SK-N-SH (cell line): Measurements from ENCODE around the gene ADCK1. TPM values are rescaled to one million over a fixed set of nuclear protein-coding genes. Genes with fewer than 3 reads are reported as not detected.

ENCODE experiments used
- CTCF ChIA-PET: fragments of 300-600, 350-600 bp; formaldehyde crosslinking; extraction: SDS; loops from one replicate; lab custom pipeline; 2021; lab: Yijun Ruan, JAX
- POLR2A ChIA-PET: fragments of 350-600 bp; sonication (Branson Sonifier 250); formaldehyde crosslinking; extraction: SDS; loops from one replicate; lab custom pipeline; 2020; ENCODE audit warnings: antibody characterized with exemption, inconsistent platforms; lab: Yijun Ruan, JAX
- DNase-seq: peaks from one replicate; pipeline ENCODE4 v3.0.0; 2012
- H2AFZ ChIP-seq: fragments of 200-600 bp; sonication (generic); 2 replicates; pipeline ENCODE4 v1.8.1; 2016; ENCODE audit warnings: antibody characterized with exemption, mild to moderate bottlenecking, low read depth
- H3F3A ChIP-seq: fragments of 200-600 bp; sonication (generic); replicated peaks from 2 replicates; pipeline ENCODE3; 2016; ENCODE audit warnings: antibody characterized with exemption, mild to moderate bottlenecking; ENCODE audit not compliant: insufficient read depth
- H3K27ac ChIP-seq, 2 experiments: fragments of 200-500 bp in 1 of 2; fragments of 200-600 bp in 1 of 2; sonication (Bioruptor generic) in 1 of 2; sonication (generic), shearing (Covaris generic) in 1 of 2; 2 replicates each; pipeline versions ENCODE4 v1.5.1 to v1.6.1; 2014 to 2016; ENCODE audit warnings: low read depth in 2 of 2, inconsistent platforms in 1 of 2, low read length in 1 of 2, mild to moderate bottlenecking in 1 of 2, mixed read lengths in 1 of 2
- H3K27me3 ChIP-seq: fragments of 200-600 bp; sonication (generic), shearing (Covaris generic); 2 replicates; pipeline ENCODE4 v1.6.1; 2016; ENCODE audit warnings: mixed run types; ENCODE audit not compliant: insufficient read depth
- H3K36me3 ChIP-seq, 2 experiments: fragments of 200-500 bp in 1 of 2; fragments of 200-600 bp in 1 of 2; sonication (Bioruptor generic) in 1 of 2; sonication (generic) in 1 of 2; replicated peaks in 1 of 2; 2 replicates each; pipeline versions ENCODE3 to v1.5.1; 2014 to 2016; ENCODE audit warnings: low read length in 1 of 2, mild to moderate bottlenecking in 1 of 2; ENCODE audit not compliant: insufficient read depth in 2 of 2, control insufficient read depth in 1 of 2
- H3K4me1 ChIP-seq, 2 experiments: fragments of 200-500 bp in 1 of 2; fragments of 200-600 bp in 1 of 2; sonication (Bioruptor generic) in 1 of 2; sonication (generic), shearing (Covaris generic) in 1 of 2; 2 replicates each; pipeline versions ENCODE4 v1.5.1 to v1.6.1; 2014 to 2016; ENCODE audit warnings: low read depth in 1 of 2, low read length in 1 of 2, mixed run types in 1 of 2; ENCODE audit not compliant: insufficient read depth in 2 of 2, control insufficient read depth in 1 of 2
- H3K4me2 ChIP-seq: fragments of 200-600 bp; sonication (generic), shearing (Covaris generic); 2 replicates; pipeline ENCODE4 v1.6.1; 2017; ENCODE audit warnings: mixed run types
- H3K4me3 ChIP-seq, 2 experiments: fragments of 200-500 bp in 1 of 2; fragments of 200-600 bp in 1 of 2; sonication (Bioruptor generic) in 1 of 2; sonication (generic), shearing (Covaris generic) in 1 of 2; 2 replicates each; pipeline versions ENCODE4 v1.5.1 to v1.8.1; 2014 to 2016; ENCODE audit warnings: low read depth in 2 of 2, inconsistent platforms in 1 of 2, low read length in 1 of 2, mild to moderate bottlenecking in 1 of 2, mixed read lengths in 1 of 2, moderate library complexity in 1 of 2
- H3K79me2 ChIP-seq: fragments of 200-600 bp; sonication (generic); 2 replicates; pipeline ENCODE4 v1.8.1; 2017; ENCODE audit warnings: mild to moderate bottlenecking; ENCODE audit not compliant: insufficient read depth
- H3K9ac ChIP-seq: fragments of 200-600 bp; sonication (generic); 2 replicates; pipeline ENCODE4 v1.6.1; 2017; ENCODE audit warnings: mixed run types
- H3K9me2 ChIP-seq: fragments of 200-600 bp; sonication (generic); 2 replicates; pipeline ENCODE4 v1.6.1; 2017; ENCODE audit warnings: mixed run types
- H3K9me3 ChIP-seq: fragments of 200-600 bp; sonication (generic); 2 replicates; pipeline ENCODE4 v1.6.1; 2017; ENCODE audit warnings: mixed run types, mild to moderate bottlenecking, moderate library complexity
- H4K20me1 ChIP-seq: fragments of 200-600 bp; sonication (generic); 2 replicates; pipeline ENCODE4 v1.6.1; 2017; ENCODE audit warnings: mild to moderate bottlenecking, mixed run types; ENCODE audit not compliant: insufficient read depth
- CHD2 ChIP-seq: fragments of 150-350 bp; IDR thresholded peaks from 2 replicates; pipeline ENCODE4 v1.6.1; 2018; ENCODE audit warnings: low read length; ENCODE audit not compliant: partially characterized antibody
- EZH2phosphoT487 ChIP-seq: fragments of 200-600 bp; sonication (generic); IDR thresholded peaks from 2 replicates; pipeline ENCODE4 v1.6.1; 2017; ENCODE audit warnings: low read depth, mixed run types, mild to moderate bottlenecking, antibody characterized with exemption, moderate library complexity, borderline replicate concordance
- FOXJ3 ChIP-seq: sonication (generic); formaldehyde crosslinking; IDR thresholded peaks from 2 replicates; pipeline ENCODE4 v1.5.1; 2020; ENCODE audit warnings: mild to moderate bottlenecking, missing genetic modification reagents
- GABPA ChIP-seq: IDR thresholded peaks from 2 replicates; pipeline ENCODE4 v1.4.0; 2012; ENCODE audit warnings: low read depth, mild to moderate bottlenecking
- RAD21 ChIP-seq: IDR thresholded peaks from 2 replicates; pipeline ENCODE4 v1.6.1; 2012; ENCODE audit warnings: mild to moderate bottlenecking, low read length
- RFX5 ChIP-seq: IDR thresholded peaks from 2 replicates; pipeline ENCODE4 v1.6.1; 2012; ENCODE audit warnings: mild to moderate bottlenecking, improper control_type of control experiment, low read length
- RXRA ChIP-seq: IDR thresholded peaks from 2 replicates; pipeline ENCODE4 v1.4.0; 2012; ENCODE audit warnings: low read depth, mild to moderate bottlenecking, borderline replicate concordance
- SIN3A ChIP-seq: IDR thresholded peaks from 2 replicates; pipeline ENCODE4 v1.6.1; 2012; ENCODE audit warnings: low read depth, mild to moderate bottlenecking, low read length, moderate library complexity, borderline replicate concordance
- YY1 ChIP-seq: IDR thresholded peaks from 2 replicates; pipeline ENCODE4 v1.4.0; 2012; ENCODE audit warnings: low read depth, mild to moderate bottlenecking
- WGBS: methylation state at CpG from one replicate; pipeline ENCODE4 v1.1.6; 2017; ENCODE audit warnings: low lambda C conversion rate; 5-methylcytosine and 5-hydroxymethylcytosine counted together
- polyA plus RNA-seq, 3 experiments: library from polyadenylated mRNA; depleted of rRNA; stranded (reverse); fragments of >200 nt; gene quantifications; 2 replicates each; pipeline ENCODE4 v1.2.3, GENCODE V29; 2012
- TF ChIP-seq, protein P1 (sequence below): fragments of 150-350 bp; IDR thresholded peaks from 2 replicates; pipeline ENCODE4 v1.6.1; 2017; ENCODE audit warnings: antibody characterized with exemption, low read length, low read depth, borderline replicate concordance
- TF ChIP-seq, protein P2 (sequence below): IDR thresholded peaks from 2 replicates; pipeline ENCODE4 v1.4.0; 2012; ENCODE audit warnings: low read depth
- TF ChIP-seq, protein P3 (sequence below): IDR thresholded peaks from 2 replicates; pipeline ENCODE4 v1.6.1; 2012; ENCODE audit warnings: mild to moderate bottlenecking, low read depth, low read length, moderate library complexity
- TF ChIP-seq, protein P4 (sequence below): IDR thresholded peaks from 2 replicates; pipeline ENCODE4 v1.4.0; 2012; ENCODE audit warnings: low read depth, borderline replicate concordance

ADCK1 gene
- polyA plus RNA-seq, 1 of the 3 experiments (the other 2 are of a cell fraction), result 11.4 TPM

DNA sequence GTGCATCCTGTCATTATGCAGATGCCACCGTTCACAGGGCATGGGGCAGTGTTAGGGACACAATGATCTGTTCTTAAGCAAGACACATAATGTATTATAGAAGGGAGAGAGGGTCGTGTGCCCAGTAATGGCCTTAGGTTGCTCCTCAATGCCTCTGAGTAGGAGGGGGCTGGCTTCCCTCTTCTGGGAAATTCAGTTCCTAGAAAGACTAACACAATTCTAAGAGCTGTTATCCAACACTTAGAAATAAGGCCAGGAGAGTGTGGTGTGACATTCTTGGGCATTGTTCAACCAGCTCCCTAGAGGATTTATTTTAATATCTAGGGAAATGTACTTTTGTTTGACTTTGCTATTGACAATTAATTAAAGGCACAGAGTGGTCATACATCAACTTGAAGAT is 118.5 kb downstream of the ADCK1 start:
- H3K27me3 ChIP-seq, result no peaks in the 10 kb centered on the region
- POLR2A ChIA-PET, result no interaction called here
- CTCF ChIA-PET, result no interaction called here
- H3K36me3 ChIP-seq, result no peaks in the 10 kb centered on the region
- no peak for DNase-seq
- H2AFZ ChIP-seq, result no peak overlapping the region
- H3K9ac ChIP-seq, result no peak overlapping the region
- WGBS, result 37% methylated on average over 2 of the region's 2 CpGs
- TF ChIP-seq EZH2phosphoT487 (no peak), CHD2 (no peak), GABPA (no peak), SIN3A (no peak), YY1 (no peak), RXRA (no peak)
- TF ChIP-seq, protein P1, sequence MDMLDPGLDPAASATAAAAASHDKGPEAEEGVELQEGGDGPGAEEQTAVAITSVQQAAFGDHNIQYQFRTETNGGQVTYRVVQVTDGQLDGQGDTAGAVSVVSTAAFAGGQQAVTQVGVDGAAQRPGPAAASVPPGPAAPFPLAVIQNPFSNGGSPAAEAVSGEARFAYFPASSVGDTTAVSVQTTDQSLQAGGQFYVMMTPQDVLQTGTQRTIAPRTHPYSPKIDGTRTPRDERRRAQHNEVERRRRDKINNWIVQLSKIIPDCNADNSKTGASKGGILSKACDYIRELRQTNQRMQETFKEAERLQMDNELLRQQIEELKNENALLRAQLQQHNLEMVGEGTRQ, result no peak
- TF ChIP-seq, protein P2, sequence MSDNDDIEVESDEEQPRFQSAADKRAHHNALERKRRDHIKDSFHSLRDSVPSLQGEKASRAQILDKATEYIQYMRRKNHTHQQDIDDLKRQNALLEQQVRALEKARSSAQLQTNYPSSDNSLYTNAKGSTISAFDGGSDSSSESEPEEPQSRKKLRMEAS, result no peak
- TF ChIP-seq, protein P3, sequence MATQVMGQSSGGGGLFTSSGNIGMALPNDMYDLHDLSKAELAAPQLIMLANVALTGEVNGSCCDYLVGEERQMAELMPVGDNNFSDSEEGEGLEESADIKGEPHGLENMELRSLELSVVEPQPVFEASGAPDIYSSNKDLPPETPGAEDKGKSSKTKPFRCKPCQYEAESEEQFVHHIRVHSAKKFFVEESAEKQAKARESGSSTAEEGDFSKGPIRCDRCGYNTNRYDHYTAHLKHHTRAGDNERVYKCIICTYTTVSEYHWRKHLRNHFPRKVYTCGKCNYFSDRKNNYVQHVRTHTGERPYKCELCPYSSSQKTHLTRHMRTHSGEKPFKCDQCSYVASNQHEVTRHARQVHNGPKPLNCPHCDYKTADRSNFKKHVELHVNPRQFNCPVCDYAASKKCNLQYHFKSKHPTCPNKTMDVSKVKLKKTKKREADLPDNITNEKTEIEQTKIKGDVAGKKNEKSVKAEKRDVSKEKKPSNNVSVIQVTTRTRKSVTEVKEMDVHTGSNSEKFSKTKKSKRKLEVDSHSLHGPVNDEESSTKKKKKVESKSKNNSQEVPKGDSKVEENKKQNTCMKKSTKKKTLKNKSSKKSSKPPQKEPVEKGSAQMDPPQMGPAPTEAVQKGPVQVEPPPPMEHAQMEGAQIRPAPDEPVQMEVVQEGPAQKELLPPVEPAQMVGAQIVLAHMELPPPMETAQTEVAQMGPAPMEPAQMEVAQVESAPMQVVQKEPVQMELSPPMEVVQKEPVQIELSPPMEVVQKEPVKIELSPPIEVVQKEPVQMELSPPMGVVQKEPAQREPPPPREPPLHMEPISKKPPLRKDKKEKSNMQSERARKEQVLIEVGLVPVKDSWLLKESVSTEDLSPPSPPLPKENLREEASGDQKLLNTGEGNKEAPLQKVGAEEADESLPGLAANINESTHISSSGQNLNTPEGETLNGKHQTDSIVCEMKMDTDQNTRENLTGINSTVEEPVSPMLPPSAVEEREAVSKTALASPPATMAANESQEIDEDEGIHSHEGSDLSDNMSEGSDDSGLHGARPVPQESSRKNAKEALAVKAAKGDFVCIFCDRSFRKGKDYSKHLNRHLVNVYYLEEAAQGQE, result no peak
- H3F3A ChIP-seq, result no peaks in the 10 kb centered on the region
- H3K9me2 ChIP-seq, result no peaks in the 10 kb centered on the region
- H3K4me1 ChIP-seq, result peaks cover 0 to 30% of the 10 kb centered on the region in 2 experiments; a peak in 2 of 4 replicates
- H3K4me3 ChIP-seq, result no peak overlapping the region
- no peaks in the 10 kb centered on the region for H3K9me3 ChIP-seq
- H3K4me2 ChIP-seq, result no peak overlapping the region
- no peak overlapping the region for H3K27ac ChIP-seq
- no peaks in the 10 kb centered on the region for H3K79me2 ChIP-seq
- H4K20me1 ChIP-seq, result no peaks in the 10 kb centered on the region

DNA sequence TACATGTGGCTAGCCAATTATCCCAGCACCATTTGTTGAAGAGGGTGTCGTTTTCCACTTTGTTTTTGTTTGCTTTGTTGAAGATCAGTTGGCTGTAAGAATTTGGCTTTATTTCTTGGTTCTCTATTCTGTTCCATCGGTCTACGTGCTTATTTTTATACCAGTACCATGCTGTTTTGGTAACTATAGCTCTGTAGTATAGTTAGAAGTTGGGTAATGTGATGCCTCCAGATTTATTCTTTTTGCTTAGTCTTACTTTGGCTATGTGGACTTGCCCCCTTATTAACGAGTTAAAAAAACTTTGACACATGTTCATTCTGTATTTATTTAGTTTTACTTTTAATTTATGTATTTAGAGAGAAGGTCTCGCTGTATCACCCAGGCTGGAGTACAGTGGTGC is 120.4 kb downstream of the ADCK1 start:
- DNase-seq, result no peak
- no peaks in the 10 kb centered on the region for H3K9me3 ChIP-seq
- no peaks in the 10 kb centered on the region for H3F3A ChIP-seq
- H3K27ac ChIP-seq, result no peak overlapping the region
- H3K4me3 ChIP-seq, result no peak overlapping the region
- H3K36me3 ChIP-seq, result no peaks in the 10 kb centered on the region
- no peak overlapping the region for H2AFZ ChIP-seq
- no peaks in the 10 kb centered on the region for H4K20me1 ChIP-seq
- no peaks in the 10 kb centered on the region for H3K27me3 ChIP-seq
- 52% methylated on average over 5 of the region's 5 CpGs for WGBS
- H3K4me2 ChIP-seq, result no peak overlapping the region
- H3K4me1 ChIP-seq, result peaks cover 0 to 44% of the 10 kb centered on the region in 2 experiments; a peak in 2 of 4 replicates
- no peaks in the 10 kb centered on the region for H3K9me2 ChIP-seq
- H3K9ac ChIP-seq, result no peak overlapping the region
- TF ChIP-seq FOXJ3 (CRISPR knock-in tag) (no peak), RAD21 (no peak), GABPA (no peak), RFX5 (no peak), SIN3A (no peak), EZH2phosphoT487 (no peak), CHD2 (no peak)
- TF ChIP-seq, protein P3, result no peak
- TF ChIP-seq, protein P2, result no peak
- TF ChIP-seq, protein P4, sequence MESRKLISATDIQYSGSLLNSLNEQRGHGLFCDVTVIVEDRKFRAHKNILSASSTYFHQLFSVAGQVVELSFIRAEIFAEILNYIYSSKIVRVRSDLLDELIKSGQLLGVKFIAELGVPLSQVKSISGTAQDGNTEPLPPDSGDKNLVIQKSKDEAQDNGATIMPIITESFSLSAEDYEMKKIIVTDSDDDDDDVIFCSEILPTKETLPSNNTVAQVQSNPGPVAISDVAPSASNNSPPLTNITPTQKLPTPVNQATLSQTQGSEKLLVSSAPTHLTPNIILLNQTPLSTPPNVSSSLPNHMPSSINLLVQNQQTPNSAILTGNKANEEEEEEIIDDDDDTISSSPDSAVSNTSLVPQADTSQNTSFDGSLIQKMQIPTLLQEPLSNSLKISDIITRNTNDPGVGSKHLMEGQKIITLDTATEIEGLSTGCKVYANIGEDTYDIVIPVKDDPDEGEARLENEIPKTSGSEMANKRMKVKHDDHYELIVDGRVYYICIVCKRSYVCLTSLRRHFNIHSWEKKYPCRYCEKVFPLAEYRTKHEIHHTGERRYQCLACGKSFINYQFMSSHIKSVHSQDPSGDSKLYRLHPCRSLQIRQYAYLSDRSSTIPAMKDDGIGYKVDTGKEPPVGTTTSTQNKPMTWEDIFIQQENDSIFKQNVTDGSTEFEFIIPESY, result no peak
- TF ChIP-seq, all 33 proteins: peak for 0
- ChIA-PET POLR2A (no interaction called here), CTCF (interaction anchor here (1.0 kb wide), 1 partner anchor 24 kb away, joined by 3 read pairs; no protein-coding TSS in a partner anchor)
- H3K79me2 ChIP-seq, result no peaks in the 10 kb centered on the region
